ENCODE measurements around the gene MAB21L4.

- TF ChIP-seq CTCF (IDR thresholded peaks at IDR 0.05; ENCODE audit: insufficient read depth, low read depth, low read length), result no peak
- no peak for TF ChIP-seq EZH2 (IDR thresholded peaks at IDR 0.05; ENCODE audit: insufficient read depth, low read length)
Observed at GRCh38 chr2:240898108-240898730, 2.3 kb upstream of the MAB21L4 start.
